Ovary (tissue), 9 donors: ENCODE results near the gene FGF4. TPM values are rescaled to one million over a fixed set of nuclear protein-coding genes. Genes with fewer than 3 reads are reported as not detected.

ENCODE experiments used
- DNase-seq, 5 donors: peaks; one replicate each; pipeline ENCODE4 v3.0.0-alpha.2; 2019 to 2020
- H3K27ac ChIP-seq, 2 donors: fragments of 200-600 bp; one replicate each; pipeline versions ENCODE4 v1.5.1 to v1.8.0; 2019 to 2022
- H3K27me3 ChIP-seq: fragments of 200-600 bp; one replicate; pipeline ENCODE4 v1.8.0; 2022
- H3K36me3 ChIP-seq: fragments of 200-600 bp; sonication (generic); one replicate; pipeline ENCODE4 v1.5.1; 2019
- H3K4me1 ChIP-seq: one replicate; pipeline ENCODE4 v1.8.1; 2013; ENCODE audit warnings: mild to moderate bottlenecking, moderate library complexity; ENCODE audit not compliant: insufficient read depth
- H3K4me3 ChIP-seq: fragments of 200-600 bp; sonication (generic); one replicate; pipeline ENCODE4 v1.5.1; 2017
- H3K9me3 ChIP-seq, 2 donors: fragments of 200-600 bp in 1 of 2; sonication (generic) in 1 of 2; one replicate each; pipeline versions ENCODE4 v1.5.1 to v1.8.1; 2013 to 2019; ENCODE audit warnings: mild to moderate bottlenecking in 1 of 2, moderate library complexity in 1 of 2
- CTCF ChIP-seq, 3 donors: fragments of 450-650 bp in 2 of 3; fragments of 200-600 bp in 1 of 3; IDR thresholded peaks; one replicate each; pipeline versions ENCODE4 v1.5.1 to v1.8.0; 2016 to 2022; ENCODE audit warnings: antibody characterized with exemption in 3 of 3, mild to moderate bottlenecking in 1 of 3
- EP300 ChIP-seq: sonication (generic); formaldehyde crosslinking; IDR thresholded peaks from one replicate; pipeline ENCODE4 v1.6.1; 2017; ENCODE audit warnings: antibody characterized with exemption
- POLR2A ChIP-seq: fragments of 450-650 bp; IDR thresholded peaks from one replicate; pipeline ENCODE4 v1.6.1; 2017; ENCODE audit warnings: antibody characterized with exemption, mild to moderate bottlenecking, moderate library complexity
- WGBS, 3 donors: extraction: QIAGEN DNeasy Blood & Tissue Kit in 1 of 3; methylation state at CpG; one replicate each; pipeline versions ENCODE4 v1.1.5 to v1.1.7; 2013 to 2017; 5-methylcytosine and 5-hydroxymethylcytosine counted together
- intact Hi-C, 4 donors: fragments of 100-400 bp; cut with DNase I; formaldehyde crosslinking; loops; one replicate each; pipeline versions ENCODE4 v1.11.0 to v1.15.1; 2022 to 2023
- polyA plus RNA-seq, 2 donors: library from polyadenylated mRNA; stranded (reverse); fragments of 200-250 nt in 1 of 2; fragments of 350-450 nt in 1 of 2; fragmentation: Illumina TruSeq in 1 of 2; extraction: RNeasy Lipid Tissue Mini Kit (QIAGEN cat#74804) in 1 of 2; gene quantifications; one replicate each; pipeline ENCODE4 v1.2.3, GENCODE V29; 2013 to 2014
- total RNA-seq, 7 donors: library from RNA; depleted of rRNA in 2 of 7; stranded (reverse); fragments of >200 nt in 2 of 7; fragmentation: NEBNext Ultra II Directional in 3 of 7; extraction: Animal tissue kit (Norgen Biotek cat#: 25700) in 3 of 7; gene quantifications; one replicate each; pipeline versions ENCODE4 v1.1.0 to v1.2.4, GENCODE V29; 2016 to 2023
- donor health status: DM: no; HTN: no; CAD: no; lungs with moderate emphysema.
- donor health status: DM: no; HTN: no; CAD: no.
- donor health status: Bipolar disorder and iron deficiency.
- donor health status: DM: yes; HTN: yes; CAD: no.
- donor health status: DM: no; HTN: no; CAD: no.
- donor health status: DM: yes; HTN: yes; CAD: no.

Gene FGF4
- total and polyA plus RNA-seq, 9 donors: not detected

GRCh38 chr11:69810289-69811118 lies 35.4 kb upstream of the FGF4 start:
- 87 to 91% (median 90%) methylated on average over 39 of the region's 39 CpGs for WGBS, 3 donors
- intact Hi-C loops: no loop called here
- no peaks in the 10 kb centered on the region for H3K4me1 ChIP-seq
- TF ChIP-seq EP300: no peak
- no peak for TF ChIP-seq CTCF (IDR thresholded peaks at IDR 0.05)
- no peaks in the 10 kb centered on the region for H3K36me3 ChIP-seq
- no peak for DNase-seq
- H3K27ac ChIP-seq: no peak overlapping the region
- no peak overlapping the region for H3K4me3 ChIP-seq
- no peaks in the 10 kb centered on the region for H3K9me3 ChIP-seq
- H3K27me3 ChIP-seq: no peaks in the 10 kb centered on the region

- no peak overlapping the region for H3K27ac ChIP-seq
- no peak for DNase-seq
- intact Hi-C loops: no loop called here
- H3K4me3 ChIP-seq: no peak overlapping the region
- H3K4me1 ChIP-seq: no peaks in the 10 kb centered on the region
- 3 to 8% (median 5%) methylated on average over 7 of the region's 7 CpGs for WGBS, 3 donors
- no peaks in the 10 kb centered on the region for H3K36me3 ChIP-seq
- H3K9me3 ChIP-seq: no peaks in the 10 kb centered on the region
- no peaks in the 10 kb centered on the region for H3K27me3 ChIP-seq
- TF ChIP-seq EP300 (no peak), POLR2A (no peak), CTCF (IDR thresholded peaks at IDR 0.05) (no peak)
Observed at GRCh38 chr11:69808667-69809086, 33.5 kb upstream of the FGF4 start.

GRCh38 chr11:69807106-69807815 lies 32.1 kb upstream of the FGF4 start:
- 90 to 92% (median 91%) methylated on average over 9 of the region's 9 CpGs for WGBS, 3 donors
- DNase-seq: no peak
- no peaks in the 10 kb centered on the region for H3K27me3 ChIP-seq
- no peaks in the 10 kb centered on the region for H3K9me3 ChIP-seq
- TF ChIP-seq EP300 (no peak), POLR2A (no peak), CTCF (IDR thresholded peaks at IDR 0.05) (no peak)
- no peaks in the 10 kb centered on the region for H3K36me3 ChIP-seq
- no peaks in the 10 kb centered on the region for H3K4me1 ChIP-seq
- no peak overlapping the region for H3K27ac ChIP-seq
- intact Hi-C loops: no loop called here
- no peak overlapping the region for H3K4me3 ChIP-seq

- H3K27me3 ChIP-seq: no peaks in the 10 kb centered on the region
- intact Hi-C loops: no loop called here
- no peaks in the 10 kb centered on the region for H3K4me1 ChIP-seq
- H3K4me3 ChIP-seq: no peak overlapping the region
- no peak overlapping the region for H3K27ac ChIP-seq
- H3K9me3 ChIP-seq: no peaks in the 10 kb centered on the region
- DNase-seq: no peak
- TF ChIP-seq EP300: no peak
- TF ChIP-seq POLR2A: no peak
- no peak for TF ChIP-seq CTCF (IDR thresholded peaks at IDR 0.05)
- WGBS, 3 donors: 59 to 73% (median 64%) methylated on average over 19 of the region's 19 CpGs
- no peaks in the 10 kb centered on the region for H3K36me3 ChIP-seq
Observed at GRCh38 chr11:69804769-69805508, 29.8 kb upstream of the FGF4 start.
